ENCODE results near the gene COQ4.

- no peak for TF ChIP-seq CTCF (IDR thresholded peaks at IDR 0.05)
- TF ChIP-seq POLR2AphosphoS5 (IDR thresholded peaks at IDR 0.05) = no peak
- no peak for TF ChIP-seq POLR2A (IDR thresholded peaks at IDR 0.05)
These were observed 53.2 kb downstream of the COQ4 start for GRCh38 chr9:128375865-128376264.
